ENCODE measurements around the gene GLRA2.
A peak's percentile ranks its signal among the peaks of the same experiment; 100 is the strongest.

The GLRA2 gene

GRCh38 chrX:14529290-14529989, at the start of gene GLRA2:
GLRA2 (plus strand) TSS chrX:14529536; CDS start chrX:14530058, 522 bp downstream.
- DNase-seq (ENCODE audit: low read depth in 2 of 2): peak in 1 of 2 experiments; percentile 0

GRCh38 chrX:14489437-14489836, 39.9 kb upstream of the GLRA2 start:
- DNase-seq (ENCODE audit: low read depth in 2 of 2): no peak

GRCh38 chrX:14491689-14492088, 37.6 kb upstream of the GLRA2 start:
- DNase-seq (ENCODE audit: low read depth in 2 of 2): no peak

GRCh38 chrX:14496674-14497073, 32.7 kb upstream of the GLRA2 start:
- DNase-seq (ENCODE audit: low read depth in 2 of 2): no peak

GRCh38 chrX:14497184-14497666, 32.1 kb upstream of the GLRA2 start:
- DNase-seq (ENCODE audit: low read depth in 2 of 2): no peak

GRCh38 chrX:14501327-14501726, 28.0 kb upstream of the GLRA2 start:
- DNase-seq (ENCODE audit: low read depth in 2 of 2): no peak

GRCh38 chrX:14504960-14505538, 24.3 kb upstream of the GLRA2 start:
- DNase-seq (ENCODE audit: low read depth in 2 of 2): no peak

GRCh38 chrX:14505648-14506047, 23.7 kb upstream of the GLRA2 start:
- DNase-seq (ENCODE audit: low read depth in 2 of 2): no peak

- DNase-seq (ENCODE audit: low read depth in 2 of 2): no peak
Measured at GRCh38 chrX:14506866-14507265, 22.5 kb upstream of the GLRA2 start.

- DNase-seq (ENCODE audit: low read depth in 2 of 2): no peak
Measured at GRCh38 chrX:14508025-14508690, 21.2 kb upstream of the GLRA2 start.

GRCh38 chrX:14509325-14510057, 19.8 kb upstream of the GLRA2 start:
- DNase-seq (ENCODE audit: low read depth in 2 of 2): no peak

GRCh38 chrX:14528629-14529289, 577 bp upstream of the GLRA2 start:
- peak; percentile 32 for DNase-seq (ENCODE audit: low read depth in 2 of 2)

GRCh38 chrX:14533867-14534266, 4.5 kb downstream of the GLRA2 start:
- DNase-seq (ENCODE audit: low read depth in 2 of 2): no peak

GRCh38 chrX:14546190-14546589, 16.9 kb downstream of the GLRA2 start:
- no peak for DNase-seq (ENCODE audit: low read depth in 2 of 2)

- DNase-seq (ENCODE audit: low read depth in 2 of 2): no peak
Measured at GRCh38 chrX:14554131-14554715, 24.9 kb downstream of the GLRA2 start.

- DNase-seq (ENCODE audit: low read depth in 2 of 2): no peak
Measured at GRCh38 chrX:14564058-14564457, 34.7 kb downstream of the GLRA2 start.

GRCh38 chrX:14573161-14573560, 43.8 kb downstream of the GLRA2 start:
- DNase-seq (ENCODE audit: low read depth in 2 of 2): no peak

- no peak for DNase-seq (ENCODE audit: low read depth in 2 of 2)
Measured at GRCh38 chrX:14581081-14581480, 51.7 kb downstream of the GLRA2 start.

- no peak for DNase-seq (ENCODE audit: low read depth in 2 of 2)
Measured at GRCh38 chrX:14584548-14584947, 55.2 kb downstream of the GLRA2 start.

GRCh38 chrX:14590216-14590615, 60.9 kb downstream of the GLRA2 start:
- DNase-seq (ENCODE audit: low read depth in 2 of 2): no peak

GRCh38 chrX:14590693-14591424, 61.5 kb downstream of the GLRA2 start:
- no peak for DNase-seq (ENCODE audit: low read depth in 2 of 2)
